Activated naive CD4-positive, alpha-beta T cell treated with anti-CD3 and anti-CD28 coated beads for 36 hours (primary cell): Measurements from ENCODE around the gene KIRREL3. TPM values are rescaled to one million over a fixed set of nuclear protein-coding genes. Genes with fewer than 3 reads are reported as not detected.

Experiments
- CTCF ChIA-PET: fragments of 350-600 bp; sonication (Branson Sonifier 250); formaldehyde crosslinking; loops from one replicate; lab custom pipeline; 2021; ENCODE audit warnings: antibody characterized with exemption; lab: Charles Lee
- DNase-seq: peaks from one replicate; pipeline ENCODE4 v3.0.0-alpha.2; 2020
- H3K27ac Mint-ChIP-seq: one replicate; pipeline ENCODE4 v1.8.0; 2021; ENCODE audit warnings: mild to moderate bottlenecking, mixed read lengths
- H3K27me3 Mint-ChIP-seq: one replicate; pipeline ENCODE4 v1.8.0; 2021; ENCODE audit warnings: low read depth, mixed read lengths
- H3K36me3 Mint-ChIP-seq: one replicate; pipeline ENCODE4 v1.8.0; 2021; ENCODE audit warnings: low read depth, mixed read lengths
- H3K4me1 Mint-ChIP-seq: one replicate; pipeline ENCODE4 v1.8.0; 2021; ENCODE audit warnings: low read depth, mixed read lengths
- H3K4me3 Mint-ChIP-seq: one replicate; pipeline ENCODE4 v1.8.0; 2021; ENCODE audit warnings: mild to moderate bottlenecking, moderate library complexity, mixed read lengths
- H3K9me3 Mint-ChIP-seq: one replicate; pipeline ENCODE4 v1.8.0; 2021; ENCODE audit warnings: mixed read lengths
- intact Hi-C: fragments of 100-400 bp; cut with micrococcal nuclease; formaldehyde crosslinking; loops from one replicate; pipeline ENCODE4 v1.15.1; 2023
- total RNA-seq, 2 experiments: library from RNA; stranded (reverse); gene quantifications; one replicate each; pipeline ENCODE4 v1.2.3, GENCODE V29; 2021

Gene KIRREL3
- total RNA-seq, 2 experiments from 2014 or later: not detected

GRCh38 chr11:126660761-126661425 is 339.7 kb downstream of the KIRREL3 start:
- no peaks in the 10 kb centered on the region for H3K9me3 Mint-ChIP-seq
- intact Hi-C loops: no loop called here
- no peak overlapping the region for H3K4me3 Mint-ChIP-seq
- H3K27me3 Mint-ChIP-seq: peaks cover 14% of the 10 kb centered on the region
- H3K4me1 Mint-ChIP-seq: no peaks in the 10 kb centered on the region
- CTCF ChIA-PET: interaction anchor here (0.6 to 0.8 kb wide), 2 partner anchors 330 to 331 kb away, joined by 3 read pairs; no protein-coding TSS in a partner anchor
- no peak for DNase-seq
- no peak overlapping the region for H3K27ac Mint-ChIP-seq
- no peaks in the 10 kb centered on the region for H3K36me3 Mint-ChIP-seq

GRCh38 chr11:126660321-126660720 is 340.2 kb downstream of the KIRREL3 start:
- DNase-seq: no peak
- Mint-ChIP-seq H3K36me3 (no peaks in the 10 kb centered on the region), H3K27ac (no peak overlapping the region), H3K9me3 (no peaks in the 10 kb centered on the region), H3K4me3 (no peak overlapping the region), H3K27me3 (peaks cover 14% of the 10 kb centered on the region), H3K4me1 (no peaks in the 10 kb centered on the region)
- CTCF ChIA-PET: no interaction called here
- intact Hi-C loops: no loop called here

GRCh38 chr11:126658306-126659056 is 342.1 kb downstream of the KIRREL3 start:
- DNase-seq: no peak
- H3K27ac Mint-ChIP-seq: no peak overlapping the region
- H3K4me3 Mint-ChIP-seq: no peak overlapping the region
- no peaks in the 10 kb centered on the region for H3K4me1 Mint-ChIP-seq
- peaks cover 13% of the 10 kb centered on the region for H3K27me3 Mint-ChIP-seq
- intact Hi-C loops: no loop called here
- H3K36me3 Mint-ChIP-seq: no peaks in the 10 kb centered on the region
- no peaks in the 10 kb centered on the region for H3K9me3 Mint-ChIP-seq
- CTCF ChIA-PET: no interaction called here

GRCh38 chr11:126655807-126656128 is 344.8 kb downstream of the KIRREL3 start:
- Mint-ChIP-seq H3K27ac (no peak overlapping the region), H3K4me1 (no peaks in the 10 kb centered on the region), H3K4me3 (no peak overlapping the region), H3K27me3 (peaks cover 12% of the 10 kb centered on the region), H3K36me3 (no peaks in the 10 kb centered on the region), H3K9me3 (no peaks in the 10 kb centered on the region)
- intact Hi-C loops: no loop called here
- CTCF ChIA-PET: no interaction called here
- no peak for DNase-seq

GRCh38 chr11:126654886-126655806 is 345.4 kb downstream of the KIRREL3 start:
- CTCF ChIA-PET: no interaction called here

GRCh38 chr11:126653040-126653439 is 347.5 kb downstream of the KIRREL3 start:
- H3K9me3 Mint-ChIP-seq: no peaks in the 10 kb centered on the region
- DNase-seq: no peak
- H3K36me3 Mint-ChIP-seq: no peaks in the 10 kb centered on the region
- H3K27me3 Mint-ChIP-seq: peaks cover 15% of the 10 kb centered on the region
- no peak overlapping the region for H3K27ac Mint-ChIP-seq
- CTCF ChIA-PET: no interaction called here
- H3K4me3 Mint-ChIP-seq: no peak overlapping the region
- H3K4me1 Mint-ChIP-seq: no peaks in the 10 kb centered on the region
- intact Hi-C loops: no loop called here

More at GRCh38 chr11:126654886-126655806, 345.4 kb downstream of the KIRREL3 start:
- Mint-ChIP-seq H3K27me3 (peaks cover 12% of the 10 kb centered on the region), H3K27ac (no peak overlapping the region), H3K4me3 (no peak overlapping the region), H3K4me1 (no peaks in the 10 kb centered on the region), H3K9me3 (no peaks in the 10 kb centered on the region), H3K36me3 (no peaks in the 10 kb centered on the region)
- no peak for DNase-seq
- intact Hi-C loops: no loop called here

- intact Hi-C loops: no loop called here
- CTCF ChIA-PET: no interaction called here
- Mint-ChIP-seq H3K36me3 (no peaks in the 10 kb centered on the region), H3K4me1 (no peaks in the 10 kb centered on the region), H3K27ac (no peak overlapping the region), H3K9me3 (no peaks in the 10 kb centered on the region), H3K27me3 (peaks cover 5% of the 10 kb centered on the region), H3K4me3 (no peak overlapping the region)
- no peak for DNase-seq
These were observed 352.8 kb downstream of the KIRREL3 start for GRCh38 chr11:126647735-126648134.

GRCh38 chr11:126646701-126647557 is 353.6 kb downstream of the KIRREL3 start:
- CTCF ChIA-PET: no interaction called here
- Mint-ChIP-seq H3K9me3 (no peaks in the 10 kb centered on the region), H3K27ac (no peak overlapping the region), H3K36me3 (no peaks in the 10 kb centered on the region), H3K4me3 (no peak overlapping the region), H3K4me1 (no peaks in the 10 kb centered on the region), H3K27me3 (peaks cover 7% of the 10 kb centered on the region)
- intact Hi-C loops: no loop called here
- DNase-seq: no peak

- no peak for DNase-seq
- CTCF ChIA-PET: no interaction called here
- intact Hi-C loops: no loop called here
- H3K9me3 Mint-ChIP-seq: no peaks in the 10 kb centered on the region
- no peaks in the 10 kb centered on the region for H3K36me3 Mint-ChIP-seq
- H3K27ac Mint-ChIP-seq: no peak overlapping the region
- H3K27me3 Mint-ChIP-seq: peaks cover 8% of the 10 kb centered on the region
- H3K4me1 Mint-ChIP-seq: no peaks in the 10 kb centered on the region
- H3K4me3 Mint-ChIP-seq: no peak overlapping the region
These were observed 355.4 kb downstream of the KIRREL3 start for GRCh38 chr11:126645186-126645585.

GRCh38 chr11:126640186-126640585 is 360.4 kb downstream of the KIRREL3 start:
- no peak overlapping the region for H3K27ac Mint-ChIP-seq
- H3K27me3 Mint-ChIP-seq: peaks cover 15% of the 10 kb centered on the region
- no peaks in the 10 kb centered on the region for H3K9me3 Mint-ChIP-seq
- DNase-seq: no peak
- intact Hi-C loops: no loop called here
- H3K4me3 Mint-ChIP-seq: no peak overlapping the region
- no peaks in the 10 kb centered on the region for H3K4me1 Mint-ChIP-seq
- CTCF ChIA-PET: no interaction called here
- no peaks in the 10 kb centered on the region for H3K36me3 Mint-ChIP-seq

- intact Hi-C loops: no loop called here
- no peak overlapping the region for H3K4me3 Mint-ChIP-seq
- H3K36me3 Mint-ChIP-seq: no peaks in the 10 kb centered on the region
- H3K27me3 Mint-ChIP-seq: peaks cover 15% of the 10 kb centered on the region
- H3K27ac Mint-ChIP-seq: no peak overlapping the region
- CTCF ChIA-PET: interaction anchor here (1.0 kb wide), 1 partner anchor 196 kb away, joined by 3 read pairs; no protein-coding TSS in a partner anchor
- DNase-seq: no peak
- H3K4me1 Mint-ChIP-seq: no peaks in the 10 kb centered on the region
- no peaks in the 10 kb centered on the region for H3K9me3 Mint-ChIP-seq
These were observed 360.9 kb downstream of the KIRREL3 start for GRCh38 chr11:126639692-126640091.
